HepG2 (cell line): ENCODE results near the gene TLE5. TPM values are rescaled to one million over a fixed set of nuclear protein-coding genes. Genes with fewer than 3 reads are reported as not detected.

Experiments used
- ATM ChIP-seq: fragments of 450-650 bp; IDR thresholded peaks from 2 replicates; pipeline ENCODE4 v1.7.1; 2017; ENCODE audit warnings: mild to moderate bottlenecking, borderline replicate concordance
- BRCA1 ChIP-seq: sonication (generic); formaldehyde crosslinking; IDR thresholded peaks from 2 replicates; pipeline ENCODE4 v1.4.0; 2020; ENCODE audit warnings: missing genetic modification reagents
- CBX2 ChIP-seq, 2 experiments: fragments of 200-600 bp in 1 of 2; sonication (generic); formaldehyde crosslinking in 1 of 2; IDR thresholded peaks; 2 replicates each; pipeline versions ENCODE4 v1.7.0 to v1.8.1; 2018 to 2022; ENCODE audit warnings: low read depth in 2 of 2, low read length in 1 of 2, mild to moderate bottlenecking in 1 of 2, missing genetic modification reagents in 1 of 2
- CHD4 ChIP-seq: fragments of 200-600 bp; sonication (generic); IDR thresholded peaks from 2 replicates; pipeline ENCODE4 v1.7.0; 2017; ENCODE audit warnings: mild to moderate bottlenecking, low read length, borderline replicate concordance
- CREB1 ChIP-seq, 2 experiments: fragments of 450-650 bp in 1 of 2; IDR thresholded peaks; 2 replicates each; pipeline ENCODE4 v1.6.1; 2016 to 2017; ENCODE audit warnings: control low read depth in 1 of 2, mild to moderate bottlenecking in 1 of 2, missing compliant biosample characterization in 1 of 2, missing genetic modification characterization in 1 of 2
- DMAP1 ChIP-seq: IDR thresholded peaks from 2 replicates; pipeline ENCODE4 v1.6.1; 2016
- DNMT3B ChIP-seq: conservative IDR thresholded peaks from 2 replicates; pipeline ENCODE4 v1.6.1; 2016; ENCODE audit warnings: missing biosample characterization, control low read depth
- ETV5 ChIP-seq: IDR thresholded peaks from 2 replicates; pipeline ENCODE4 v1.6.1; 2018; ENCODE audit warnings: missing biosample characterization, missing genetic modification reagents, inconsistent platforms, borderline replicate concordance
- HMG20B ChIP-seq: conservative IDR thresholded peaks from 2 replicates; pipeline ENCODE4 v1.6.1; 2016; ENCODE audit warnings: missing genetic modification reagents, missing compliant biosample characterization
- HNF4G ChIP-seq, 2 experiments: sonication (generic) in 1 of 2; formaldehyde crosslinking in 1 of 2; IDR thresholded peaks; 2 replicates each; pipeline versions ENCODE4 v1.4.0 to v1.6.1; 2011 to 2020; ENCODE audit warnings: borderline replicate concordance in 2 of 2, low read depth in 2 of 2, mild to moderate bottlenecking in 2 of 2, low read length in 1 of 2, missing genetic modification reagents in 1 of 2, moderate library complexity in 1 of 2
- LCORL ChIP-seq, 2 experiments: fragments of 450-650 bp in 1 of 2; sonication (generic) in 1 of 2; formaldehyde crosslinking in 1 of 2; IDR thresholded peaks; 2 replicates each; pipeline versions ENCODE4 v1.5.0 to v1.6.1; 2017 to 2020; ENCODE audit warnings: antibody characterized with exemption in 1 of 2, missing genetic modification reagents in 1 of 2
- POGZ ChIP-seq: sonication (generic); formaldehyde crosslinking; IDR thresholded peaks from 2 replicates; pipeline ENCODE4 v1.4.0; 2020; ENCODE audit warnings: mild to moderate bottlenecking, missing genetic modification reagents
- POLR2A ChIP-seq, 2 experiments: IDR thresholded peaks; 2 replicates each; pipeline ENCODE4 v1.6.1; 2011; ENCODE audit warnings: low read depth in 2 of 2, low read length in 2 of 2, mild to moderate bottlenecking in 1 of 2, moderate library complexity in 1 of 2; ENCODE audit not compliant: insufficient read depth in 1 of 2
- SP1 ChIP-seq, 2 experiments: fragments of 450-650 bp in 1 of 2; sonication (generic) in 1 of 2; formaldehyde crosslinking in 1 of 2; IDR thresholded peaks; 2 replicates each; pipeline versions ENCODE4 v1.4.0 to v1.6.1; 2016 to 2020; ENCODE audit warnings: missing genetic modification reagents in 1 of 2
- SP140L ChIP-seq: sonication (generic); formaldehyde crosslinking; IDR thresholded peaks from 2 replicates; pipeline ENCODE4 v1.4.0; 2020; ENCODE audit warnings: missing genetic modification reagents, borderline replicate concordance
- TSC22D2 ChIP-seq: sonication (generic); formaldehyde crosslinking; IDR thresholded peaks from 2 replicates; pipeline ENCODE4 v1.5.1; 2020; ENCODE audit warnings: missing genetic modification reagents, mild to moderate bottlenecking, borderline replicate concordance
- ZNF510 ChIP-seq: sonication (generic); formaldehyde crosslinking; IDR thresholded peaks from 2 replicates; pipeline ENCODE4 v1.4.0; 2020; ENCODE audit warnings: low read depth, mild to moderate bottlenecking, missing genetic modification reagents
- ZNF564 ChIP-seq: sonication (generic); formaldehyde crosslinking; IDR thresholded peaks from 2 replicates; pipeline ENCODE4 v1.8.1; 2023; ENCODE audit warnings: mild to moderate bottlenecking, missing genetic modification reagents
- ZNF816 ChIP-seq: sonication (generic); formaldehyde crosslinking; IDR thresholded peaks from 2 replicates; pipeline ENCODE4 v1.8.0; 2022; ENCODE audit warnings: missing genetic modification reagents, mild to moderate bottlenecking, borderline replicate concordance
- ZNF850 ChIP-seq: sonication (generic); formaldehyde crosslinking; conservative IDR thresholded peaks from 2 replicates; pipeline ENCODE4 v1.9.0; 2021; ENCODE audit warnings: mild to moderate bottlenecking, missing genetic modification reagents
- polyA plus RNA-seq, 8 experiments: library from polyadenylated mRNA; depleted of rRNA in 3 of 8; stranded (reverse) in 7 of 8; unstranded in 1 of 8; fragments of >200 nt; fragmentation: Illumina TruSeq in 4 of 8; extraction: Trizol in 4 of 8; gene quantifications; 2 replicates each; pipeline versions ENCODE4 v1.2.1 to v1.2.3, GENCODE V29; 2011 to 2016; ENCODE audit warnings: low read depth in 4 of 8, missing spikeins in 1 of 8, mixed read lengths in 1 of 8; ENCODE audit not compliant: insufficient read depth in 1 of 8
- total RNA-seq, 5 experiments: library from RNA; depleted of rRNA; stranded (reverse); fragments of >200 nt; fragmentation: Illumina TruSeq; extraction: Trizol; gene quantifications; 2 replicates each; pipeline ENCODE4 v1.2.3, GENCODE V29; 2016; ENCODE audit warnings: low read depth in 1 of 5
- TF ChIP-seq, protein P1 (sequence below): sonication (generic); formaldehyde crosslinking; IDR thresholded peaks from 2 replicates; pipeline ENCODE4 v1.4.0; 2020; ENCODE audit warnings: missing genetic modification reagents
- TF ChIP-seq, protein P2 (sequence below): sonication (generic); formaldehyde crosslinking; IDR thresholded peaks from 2 replicates; pipeline ENCODE4 v1.5.0; 2020; ENCODE audit warnings: mild to moderate bottlenecking, missing genetic modification reagents

The TLE5 gene
- total and polyA plus RNA-seq, 2 of the 13 experiments (the other 11 are each of a cell fraction or from before 2014, with no cell fraction given) = 62.8 to 189 TPM

DNA sequence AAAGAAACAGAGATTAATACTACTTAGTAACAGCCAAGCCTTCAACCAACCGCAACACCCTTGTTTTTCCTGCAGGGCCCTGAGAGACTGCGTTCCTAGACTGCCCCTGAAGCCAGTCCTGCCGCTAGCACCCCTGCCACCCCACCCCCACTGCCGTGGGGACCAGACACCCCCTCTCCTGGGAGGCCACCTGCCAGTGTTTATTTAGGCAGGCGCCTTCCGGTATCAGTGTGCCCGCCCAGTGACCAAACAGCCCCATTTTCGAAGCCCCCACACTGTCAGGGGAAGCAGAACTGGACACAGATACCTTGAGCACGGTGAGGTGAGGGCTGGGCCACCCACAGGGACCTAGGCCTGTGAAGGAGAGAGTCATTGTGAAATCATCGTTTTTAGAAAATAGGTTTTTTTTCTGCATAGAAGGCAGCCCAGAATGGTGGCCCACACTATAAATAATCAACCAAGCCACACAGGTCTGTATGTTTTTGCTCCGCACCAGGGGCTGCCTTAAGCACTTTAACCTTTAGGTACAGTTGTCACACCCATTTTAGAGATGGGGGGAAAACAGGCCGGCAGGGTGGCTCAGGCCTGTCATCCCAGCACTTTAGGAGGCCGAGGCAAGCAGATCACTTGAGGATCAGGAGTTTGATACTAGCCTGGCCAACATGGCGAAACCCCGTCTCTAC lies 3.5 kb upstream of the TLE5 start (continued):
- TF ChIP-seq SP1 (IDR thresholded peaks at IDR 0.05) (no peak), SP1 (CRISPR knock-in tag; IDR thresholded peaks at IDR 0.05) (peak; percentile 54; the same call in 1 of the 2 replicates), CHD4 (no peak), ATM (no peak), CREB1 (IDR thresholded peaks at IDR 0.05) (no peak), CREB1 (CRISPR knock-in tag; IDR thresholded peaks at IDR 0.05) (peak; percentile 68), BRCA1 (CRISPR knock-in tag) (no peak), CBX2 (IDR thresholded peaks at IDR 0.05; ENCODE audit: low read depth, low read length) (no peak), CBX2 (CRISPR knock-in tag; IDR thresholded peaks at IDR 0.05; ENCODE audit: low read depth) (no peak), DNMT3B (CRISPR knock-in tag) (0 out of 2 replicates have a peak, but pooled peaks have one; percentile 71), ETV5 (CRISPR knock-in tag) (peak; percentile 98), POGZ (CRISPR knock-in tag) (peak; percentile 42; the same call in 1 of the 2 replicates), ZNF510 (no peak), ZNF850 (CRISPR knock-in tag) (no peak), HNF4G (IDR thresholded peaks at IDR 0.05; ENCODE audit: borderline replicate concordance, low read depth, low read length) (peak; percentile 50; the same call in 1 of the 2 replicates), HNF4G (CRISPR knock-in tag; IDR thresholded peaks at IDR 0.05; ENCODE audit: borderline replicate concordance, low read depth) (no peak), TSC22D2 (no peak), SP140L (no peak), ZNF564 (CRISPR knock-in tag) (peak; percentile 32; the same call in 1 of the 2 replicates), LCORL (IDR thresholded peaks at IDR 0.05) (no peak), LCORL (CRISPR knock-in tag; IDR thresholded peaks at IDR 0.05) (peak; percentile 90), POLR2A (IDR thresholded peaks at IDR 0.05; ENCODE audit: insufficient read depth in 1 of 2, low read depth in 2 of 2, low read length in 2 of 2) (no peak), DMAP1 (peak; percentile 22; the same call in 1 of the 2 replicates), HMG20B (peak; percentile 60; the same call in 1 of the 2 replicates), ZNF816 (CRISPR knock-in tag) (peak; percentile 76; the same call in 1 of the 2 replicates)
- TF ChIP-seq, protein P1, sequence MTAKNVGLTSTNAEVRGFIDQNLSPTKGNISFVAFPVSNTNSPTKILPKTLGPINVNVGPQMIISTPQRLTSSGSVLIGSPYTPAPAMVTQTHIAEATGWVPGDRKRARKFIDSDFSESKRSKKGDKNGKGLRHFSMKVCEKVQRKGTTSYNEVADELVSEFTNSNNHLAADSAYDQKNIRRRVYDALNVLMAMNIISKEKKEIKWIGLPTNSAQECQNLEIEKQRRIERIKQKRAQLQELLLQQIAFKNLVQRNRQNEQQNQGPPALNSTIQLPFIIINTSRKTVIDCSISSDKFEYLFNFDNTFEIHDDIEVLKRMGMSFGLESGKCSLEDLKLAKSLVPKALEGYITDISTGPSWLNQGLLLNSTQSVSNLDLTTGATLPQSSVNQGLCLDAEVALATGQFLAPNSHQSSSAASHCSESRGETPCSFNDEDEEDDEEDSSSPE (CRISPR knock-in tag) = peak; percentile 70; the same call in 1 of the 2 replicates
- TF ChIP-seq, protein P2, sequence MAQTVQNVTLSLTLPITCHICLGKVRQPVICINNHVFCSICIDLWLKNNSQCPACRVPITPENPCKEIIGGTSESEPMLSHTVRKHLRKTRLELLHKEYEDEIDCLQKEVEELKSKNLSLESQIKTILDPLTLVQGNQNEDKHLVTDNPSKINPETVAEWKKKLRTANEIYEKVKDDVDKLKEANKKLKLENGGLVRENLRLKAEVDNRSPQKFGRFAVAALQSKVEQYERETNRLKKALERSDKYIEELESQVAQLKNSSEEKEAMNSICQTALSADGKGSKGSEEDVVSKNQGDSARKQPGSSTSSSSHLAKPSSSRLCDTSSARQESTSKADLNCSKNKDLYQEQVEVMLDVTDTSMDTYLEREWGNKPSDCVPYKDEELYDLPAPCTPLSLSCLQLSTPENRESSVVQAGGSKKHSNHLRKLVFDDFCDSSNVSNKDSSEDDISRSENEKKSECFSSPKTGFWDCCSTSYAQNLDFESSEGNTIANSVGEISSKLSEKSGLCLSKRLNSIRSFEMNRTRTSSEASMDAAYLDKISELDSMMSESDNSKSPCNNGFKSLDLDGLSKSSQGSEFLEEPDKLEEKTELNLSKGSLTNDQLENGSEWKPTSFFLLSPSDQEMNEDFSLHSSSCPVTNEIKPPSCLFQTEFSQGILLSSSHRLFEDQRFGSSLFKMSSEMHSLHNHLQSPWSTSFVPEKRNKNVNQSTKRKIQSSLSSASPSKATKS (CRISPR knock-in tag) = 0 out of 2 replicates have a peak, but pooled peaks have one; percentile 39
